HCT116 (cell line): ENCODE results near the gene TRMT1. TPM values are rescaled to one million over a fixed set of nuclear protein-coding genes. Genes with fewer than 3 reads are reported as not detected.

Experiments used
- ATAC-seq: fragments of 200-7000 bp; cut with Tn5 transposase; 2 replicates; pipeline ENCODE4 v1.9.1; 2020; ENCODE audit warnings: mild to moderate bottlenecking, moderate library complexity
- BruUV-seq: library from RNA; stranded (reverse); fragments of 400-500 nt; replicated peaks from 2 replicates; lab custom pipeline; 2021; lab: Mats Ljungman, UMichigan
- CTCF ChIA-PET: fragments of 300-600 bp; sonication (Branson Sonifier 250); formaldehyde crosslinking; loops from one replicate; lab custom pipeline; 2021; ENCODE audit warnings: antibody characterized with exemption; lab: Charles Lee
- POLR2A ChIA-PET: fragments of 300-600, 350-600 bp; sonication (Branson Sonifier 250); formaldehyde crosslinking; loops from one replicate; lab custom pipeline; 2021; ENCODE audit warnings: antibody characterized with exemption; lab: Charles Lee
- RAD21 ChIA-PET, 2 experiments: fragments of 300-600 bp; sonication (Branson Sonifier 250); formaldehyde crosslinking; loops; one replicate each; lab custom pipeline; 2023; ENCODE audit warnings: low total read pairs in 2 of 2; ENCODE audit not compliant: uncharacterized antibody in 2 of 2, unreplicated experiment in 2 of 2, low non-redundant PET in 1 of 2; lab: Charles Lee
- DNase-seq: peaks from one replicate; pipeline ENCODE4 v3.0.0-alpha.2; 2010; ENCODE audit warnings: low read depth, low spot score
- H2AFZ ChIP-seq: fragments of 200-600 bp; shearing (Covaris generic), sonication (generic); 2 replicates; pipeline ENCODE4 v1.6.1; 2017; ENCODE audit warnings: low read depth, mixed run types, mixed read lengths, antibody characterized with exemption, low read length; ENCODE audit not compliant: poor library complexity, severe bottlenecking
- H3K27ac ChIP-seq: 2 replicates; pipeline ENCODE4 v1.5.1; 2012; ENCODE audit warnings: low read depth, low read length
- H3K27me3 ChIP-seq: fragments of 200-600 bp; sonication (generic); 2 replicates; pipeline ENCODE4 v1.6.1; 2016; ENCODE audit warnings: mixed run types, low read length, mixed read lengths; ENCODE audit not compliant: insufficient read depth
- H3K36me3 ChIP-seq, 2 experiments: fragments of 200-500 bp in 1 of 2; fragments of 200-600 bp in 1 of 2; sonication (Bioruptor generic) in 1 of 2; sonication (generic) in 1 of 2; 2 replicates each; pipeline versions ENCODE4 v1.5.1 to v1.6.1; 2014 to 2016; ENCODE audit warnings: low read length in 2 of 2, inconsistent platforms in 1 of 2, mixed read lengths in 1 of 2, mixed run types in 1 of 2; ENCODE audit not compliant: insufficient read depth in 2 of 2, control insufficient read depth in 1 of 2
- H3K4me1 ChIP-seq, 2 experiments: fragments of 200-600 bp in 1 of 2; sonication (generic) in 1 of 2; 2 replicates each; pipeline versions ENCODE4 v1.5.1 to v1.6.1; 2012 to 2017; ENCODE audit warnings: low read length in 2 of 2, inconsistent platforms in 1 of 2, mild to moderate bottlenecking in 1 of 2, mixed read lengths in 1 of 2, mixed run types in 1 of 2, moderate library complexity in 1 of 2; ENCODE audit not compliant: insufficient read depth in 2 of 2, control insufficient read depth in 1 of 2
- H3K4me2 ChIP-seq: fragments of 200-600 bp; sonication (generic); 2 replicates; pipeline ENCODE4 v1.6.1; 2017; ENCODE audit warnings: mixed run types, low read length, mixed read lengths
- H3K4me3 ChIP-seq, 2 experiments: fragments of 200-600 bp in 1 of 2; sonication (generic) in 1 of 2; replicated peaks in 1 of 2; 2 replicates each; pipeline ENCODE4 v1.5.1; 2011 to 2016; ENCODE audit warnings: low read length in 2 of 2, control low read depth in 1 of 2, low read depth in 1 of 2, mild to moderate bottlenecking in 1 of 2, mixed read lengths in 1 of 2, mixed run types in 1 of 2
- H3K79me2 ChIP-seq: fragments of 200-600 bp; sonication (generic); 2 replicates; pipeline ENCODE4 v1.6.1; 2017; ENCODE audit warnings: mild to moderate bottlenecking, mixed run types, low read length, moderate library complexity, mixed read lengths; ENCODE audit not compliant: insufficient read depth
- H3K9ac ChIP-seq: fragments of 200-600 bp; sonication (generic); 2 replicates; pipeline ENCODE4 v1.6.1; 2016; ENCODE audit warnings: low read length, mixed read lengths
- H3K9me2 ChIP-seq: fragments of 200-600 bp; sonication (generic), shearing (Covaris generic); 2 replicates; pipeline ENCODE4 v1.6.1; 2017; ENCODE audit warnings: mixed run types, mild to moderate bottlenecking, moderate library complexity; ENCODE audit not compliant: insufficient read depth
- H3K9me3 ChIP-seq, 2 experiments: fragments of 200-500 bp in 1 of 2; fragments of 200-600 bp in 1 of 2; sonication (Bioruptor generic) in 1 of 2; sonication (generic) in 1 of 2; 2 replicates each; pipeline ENCODE4 v1.6.1; 2014 to 2017; ENCODE audit warnings: low read length in 2 of 2, mixed read lengths in 2 of 2, inconsistent platforms in 1 of 2, low read depth in 1 of 2, mild to moderate bottlenecking in 1 of 2, mixed run types in 1 of 2, moderate library complexity in 1 of 2; ENCODE audit not compliant: control insufficient read depth in 1 of 2, insufficient read depth in 1 of 2
- H4K20me1 ChIP-seq: fragments of 200-600 bp; sonication (generic), shearing (Covaris generic); 2 replicates; pipeline ENCODE4 v1.6.1; 2017; ENCODE audit warnings: mixed run types, mild to moderate bottlenecking, moderate library complexity; ENCODE audit not compliant: insufficient read depth
- CEBPB ChIP-seq: IDR thresholded peaks from 2 replicates; pipeline ENCODE4 v1.6.1; 2012; ENCODE audit warnings: low read depth
- EZH2 ChIP-seq: fragments of 200-600 bp; sonication (generic); IDR thresholded peaks from 2 replicates; pipeline ENCODE4 v1.6.1; 2017; ENCODE audit warnings: antibody characterized with exemption, mixed run types
- EZH2phosphoT487 ChIP-seq: fragments of 200-600 bp; IDR thresholded peaks from 2 replicates; pipeline ENCODE4 v1.6.1; 2018; ENCODE audit warnings: antibody characterized with exemption, borderline replicate concordance
- POLR2A ChIP-seq: IDR thresholded peaks from 2 replicates; pipeline ENCODE4 v1.7.0; 2011; ENCODE audit warnings: borderline replicate concordance; ENCODE audit not compliant: insufficient read depth, insufficient read length; ENCODE audit errors: extremely low read depth
- RAD21 ChIP-seq: IDR thresholded peaks from 2 replicates; pipeline ENCODE4 v1.6.1; 2012; ENCODE audit warnings: low read depth, mild to moderate bottlenecking
- SP1 ChIP-seq: IDR thresholded peaks from 2 replicates; pipeline ENCODE4 v1.6.1; 2012; ENCODE audit warnings: low read depth
- TCF7L2 ChIP-seq: IDR thresholded peaks from 2 replicates; pipeline ENCODE4 v1.7.0; 2011; ENCODE audit warnings: borderline replicate concordance, inconsistent platforms; ENCODE audit not compliant: insufficient read depth, insufficient read length; ENCODE audit errors: extremely low read depth
- YY1 ChIP-seq: IDR thresholded peaks from 2 replicates; pipeline ENCODE4 v1.6.1; 2011; ENCODE audit warnings: low read length, low read depth, moderate library complexity, mild to moderate bottlenecking; ENCODE audit not compliant: insufficient replicate concordance; ENCODE audit errors: extremely low read depth
- intact Hi-C: fragments of 100-400 bp; cut with micrococcal nuclease; formaldehyde crosslinking; loops from 2 replicates; pipeline ENCODE4 v1.10.0; 2022
- total RNA-seq: library from RNA; stranded (reverse); gene quantifications from one replicate; pipeline ENCODE4 v1.2.1, GENCODE V29; 2021; ENCODE audit not compliant: unreplicated experiment
- TF ChIP-seq, protein P1 (sequence below): IDR thresholded peaks from 2 replicates; pipeline ENCODE4 v1.6.1; 2012
- TF ChIP-seq, protein P2 (sequence below): IDR thresholded peaks from 2 replicates; pipeline ENCODE4 v1.6.1; 2011; ENCODE audit warnings: mild to moderate bottlenecking, low read length, moderate library complexity; ENCODE audit not compliant: insufficient replicate concordance; ENCODE audit errors: extremely low read depth
- TF ChIP-seq, protein P3 (sequence below): IDR thresholded peaks from 2 replicates; pipeline ENCODE4 v1.6.1; 2012; ENCODE audit warnings: low read depth

Gene TRMT1
- total RNA-seq, 1 experiment from 2014 or later = 84.4 TPM

DNA sequence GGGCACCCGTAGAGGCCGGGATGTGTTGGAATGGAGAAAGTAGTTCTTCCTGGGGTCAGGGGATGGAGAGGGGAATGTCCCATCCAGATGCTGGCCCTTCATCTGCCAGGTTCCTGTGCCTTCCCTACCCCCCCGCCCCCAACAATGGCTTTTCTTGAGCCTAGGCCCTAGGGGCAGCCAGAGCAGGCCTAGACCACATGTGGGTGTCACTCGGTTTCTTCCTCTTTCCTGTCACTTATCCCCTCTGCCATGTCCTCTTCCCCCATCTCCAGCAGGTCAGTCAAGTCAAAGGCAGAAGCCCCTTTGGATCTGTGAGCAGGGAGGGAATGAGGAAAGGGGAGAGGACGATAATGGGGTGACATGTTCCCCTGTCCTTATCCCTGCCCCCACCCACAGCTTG is 50.3 kb downstream of the TRMT1 start:
- Histone ChIP-seq H3K4me1 (peaks cover 0 to 8% of the 10 kb centered on the region in 2 experiments; a peak in 3 of 4 replicates), H3K27me3 (no peaks in the 10 kb centered on the region), H3K36me3 (no peaks in the 10 kb centered on the region), H3K4me2 (no peak overlapping the region)
- ChIA-PET RAD21 (interaction anchor here in 1 of 2 experiments (0.7 kb wide), 1 partner anchor 28 kb away, joined by 3 read pairs; no protein-coding TSS in a partner anchor), CTCF (no interaction called here), POLR2A (no interaction called here)
- intact Hi-C loops = no loop called here
- TF ChIP-seq EZH2 = no peak
- TF ChIP-seq TCF7L2 = no peak
- TF ChIP-seq POLR2A = no peak
- no peak for TF ChIP-seq RAD21
- no peak for TF ChIP-seq YY1
- TF ChIP-seq, protein P1, sequence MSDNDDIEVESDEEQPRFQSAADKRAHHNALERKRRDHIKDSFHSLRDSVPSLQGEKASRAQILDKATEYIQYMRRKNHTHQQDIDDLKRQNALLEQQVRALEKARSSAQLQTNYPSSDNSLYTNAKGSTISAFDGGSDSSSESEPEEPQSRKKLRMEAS = no peak
- TF ChIP-seq, protein P2, sequence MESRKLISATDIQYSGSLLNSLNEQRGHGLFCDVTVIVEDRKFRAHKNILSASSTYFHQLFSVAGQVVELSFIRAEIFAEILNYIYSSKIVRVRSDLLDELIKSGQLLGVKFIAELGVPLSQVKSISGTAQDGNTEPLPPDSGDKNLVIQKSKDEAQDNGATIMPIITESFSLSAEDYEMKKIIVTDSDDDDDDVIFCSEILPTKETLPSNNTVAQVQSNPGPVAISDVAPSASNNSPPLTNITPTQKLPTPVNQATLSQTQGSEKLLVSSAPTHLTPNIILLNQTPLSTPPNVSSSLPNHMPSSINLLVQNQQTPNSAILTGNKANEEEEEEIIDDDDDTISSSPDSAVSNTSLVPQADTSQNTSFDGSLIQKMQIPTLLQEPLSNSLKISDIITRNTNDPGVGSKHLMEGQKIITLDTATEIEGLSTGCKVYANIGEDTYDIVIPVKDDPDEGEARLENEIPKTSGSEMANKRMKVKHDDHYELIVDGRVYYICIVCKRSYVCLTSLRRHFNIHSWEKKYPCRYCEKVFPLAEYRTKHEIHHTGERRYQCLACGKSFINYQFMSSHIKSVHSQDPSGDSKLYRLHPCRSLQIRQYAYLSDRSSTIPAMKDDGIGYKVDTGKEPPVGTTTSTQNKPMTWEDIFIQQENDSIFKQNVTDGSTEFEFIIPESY = no peak
- TF ChIP-seq, all 23 proteins: peak for 0
- Histone ChIP-seq H3K9ac (no peak overlapping the region), H4K20me1 (no peaks in the 10 kb centered on the region), H3K79me2 (no peaks in the 10 kb centered on the region), H3K4me3 (no peak overlapping the region), H2AFZ (no peak overlapping the region), H3K9me2 (no peaks in the 10 kb centered on the region), H3K27ac (no peak overlapping the region), H3K9me3 (no peaks in the 10 kb centered on the region)
- no peak for DNase-seq
- ATAC-seq = no peak
- no TSS peak for BruUV-seq

DNA sequence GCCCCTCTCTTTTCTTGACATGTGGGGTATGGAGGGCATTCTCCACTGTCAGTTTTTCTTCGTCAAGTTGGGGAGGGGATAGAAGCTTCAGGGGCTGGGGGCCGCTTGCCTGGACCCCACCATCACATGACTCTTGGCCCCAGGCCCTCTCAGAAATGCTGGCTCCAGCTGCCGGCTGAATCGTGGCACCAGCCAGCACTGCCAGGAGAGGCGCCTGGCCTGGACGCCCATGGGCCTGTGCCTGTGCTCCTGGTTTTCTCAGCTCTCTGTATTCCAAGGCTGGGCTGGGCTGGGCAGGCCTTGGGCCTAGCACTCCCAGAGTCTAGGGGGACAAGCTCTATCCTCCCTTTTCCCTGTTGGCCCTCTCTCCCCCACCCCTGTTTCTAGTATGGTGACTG is 52.4 kb downstream of the TRMT1 start:
- H3K79me2 ChIP-seq = no peaks in the 10 kb centered on the region
- POLR2A ChIA-PET = interaction anchor here (1.3 kb wide), 1 partner anchor 10 kb away, joined by 3 read pairs; no protein-coding TSS in a partner anchor
- no peak for ATAC-seq
- TF ChIP-seq, protein P2 = no peak
- TF ChIP-seq EZH2 = no peak
- TF ChIP-seq CEBPB = no peak
- no peak for TF ChIP-seq EZH2phosphoT487
- TF ChIP-seq POLR2A = no peak
- TF ChIP-seq, protein P3, sequence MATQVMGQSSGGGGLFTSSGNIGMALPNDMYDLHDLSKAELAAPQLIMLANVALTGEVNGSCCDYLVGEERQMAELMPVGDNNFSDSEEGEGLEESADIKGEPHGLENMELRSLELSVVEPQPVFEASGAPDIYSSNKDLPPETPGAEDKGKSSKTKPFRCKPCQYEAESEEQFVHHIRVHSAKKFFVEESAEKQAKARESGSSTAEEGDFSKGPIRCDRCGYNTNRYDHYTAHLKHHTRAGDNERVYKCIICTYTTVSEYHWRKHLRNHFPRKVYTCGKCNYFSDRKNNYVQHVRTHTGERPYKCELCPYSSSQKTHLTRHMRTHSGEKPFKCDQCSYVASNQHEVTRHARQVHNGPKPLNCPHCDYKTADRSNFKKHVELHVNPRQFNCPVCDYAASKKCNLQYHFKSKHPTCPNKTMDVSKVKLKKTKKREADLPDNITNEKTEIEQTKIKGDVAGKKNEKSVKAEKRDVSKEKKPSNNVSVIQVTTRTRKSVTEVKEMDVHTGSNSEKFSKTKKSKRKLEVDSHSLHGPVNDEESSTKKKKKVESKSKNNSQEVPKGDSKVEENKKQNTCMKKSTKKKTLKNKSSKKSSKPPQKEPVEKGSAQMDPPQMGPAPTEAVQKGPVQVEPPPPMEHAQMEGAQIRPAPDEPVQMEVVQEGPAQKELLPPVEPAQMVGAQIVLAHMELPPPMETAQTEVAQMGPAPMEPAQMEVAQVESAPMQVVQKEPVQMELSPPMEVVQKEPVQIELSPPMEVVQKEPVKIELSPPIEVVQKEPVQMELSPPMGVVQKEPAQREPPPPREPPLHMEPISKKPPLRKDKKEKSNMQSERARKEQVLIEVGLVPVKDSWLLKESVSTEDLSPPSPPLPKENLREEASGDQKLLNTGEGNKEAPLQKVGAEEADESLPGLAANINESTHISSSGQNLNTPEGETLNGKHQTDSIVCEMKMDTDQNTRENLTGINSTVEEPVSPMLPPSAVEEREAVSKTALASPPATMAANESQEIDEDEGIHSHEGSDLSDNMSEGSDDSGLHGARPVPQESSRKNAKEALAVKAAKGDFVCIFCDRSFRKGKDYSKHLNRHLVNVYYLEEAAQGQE = no peak
- no peak for TF ChIP-seq SP1

More for the DNA sequence above, 52.4 kb downstream of the TRMT1 start:
- Histone ChIP-seq H3K9me2 (no peaks in the 10 kb centered on the region), H3K27ac (no peak overlapping the region), H3K27me3 (no peaks in the 10 kb centered on the region), H3K36me3 (no peaks in the 10 kb centered on the region), H3K4me1 (peaks cover 17 to 29% of the 10 kb centered on the region in 2 experiments), H3K4me3 (no peak overlapping the region), H3K9me3 (no peaks in the 10 kb centered on the region), H3K4me2 (no peak overlapping the region), H3K9ac (no peak overlapping the region), H4K20me1 (no peaks in the 10 kb centered on the region), H2AFZ (no peak overlapping the region)
- DNase-seq = no peak
- no TSS peak for BruUV-seq
- CTCF ChIA-PET = no interaction called here
- intact Hi-C loops = no loop called here
- RAD21 ChIA-PET = no interaction called here
